ENCODE results near the gene PROCR. TPM values are rescaled to one million over a fixed set of nuclear protein-coding genes. Genes with fewer than 3 reads are reported as not detected.
A peak's percentile ranks its signal among the peaks of the same experiment; 100 is the strongest.

Gene PROCR
- total and polyA plus RNA-seq, 9 of the 15 experiments (the other 6 are each of a cell fraction or from before 2014, with no cell fraction given): 1.6 to 7.1 (median 4.0) TPM

DNA sequence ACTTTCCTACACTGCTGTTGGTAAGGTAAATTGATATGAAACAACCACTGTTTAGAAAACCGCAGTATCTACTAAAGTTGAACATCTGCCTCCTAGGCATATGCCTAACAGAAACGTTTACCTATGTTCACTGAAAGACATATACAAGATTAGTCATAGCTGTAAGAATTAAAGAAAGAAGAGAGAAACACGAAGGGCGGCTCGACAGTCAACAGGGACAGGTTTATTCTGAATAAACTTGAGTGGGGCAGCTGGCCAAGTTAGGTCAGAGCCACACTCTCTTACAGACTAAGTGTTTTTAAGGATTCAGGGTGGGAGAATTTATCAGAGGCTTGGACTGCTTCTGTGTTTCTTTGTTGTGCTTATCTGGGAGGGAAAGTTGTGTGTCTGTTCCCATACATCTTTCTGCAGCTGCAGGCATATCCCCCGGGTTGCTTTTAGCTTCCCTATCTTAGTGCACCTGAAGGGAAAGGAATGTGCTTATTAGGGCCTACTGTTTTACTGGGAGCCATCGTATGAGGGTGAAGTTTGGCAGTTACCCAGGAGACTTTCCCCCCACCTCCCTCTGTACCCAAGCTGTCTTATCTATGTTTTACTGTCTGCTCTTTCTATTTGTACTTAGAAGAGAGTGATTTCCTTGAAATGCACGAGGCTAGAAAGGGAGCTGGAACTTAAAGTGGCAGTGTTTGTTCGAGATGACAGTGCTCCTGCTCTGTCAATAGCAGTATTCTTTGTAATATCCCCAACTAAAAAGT is 20.4 kb downstream of the PROCR start:
- no TSS peak for BruUV-seq (replicated peaks)
- peak overlapping the region; percentile 56 for H3K4me2 ChIP-seq (ENCODE audit: insufficient read depth, low read length)
- ChIA-PET CTCF (ENCODE audit: low intra/inter-chr PET ratio) (no interaction called here), POLR2A (interaction anchor here (0.6 to 1.3 kb wide), 3 partner anchors 10 to 47 kb away, joined by 3 to 4 read pairs (median 3); no protein-coding TSS in a partner anchor)
- H3K27ac ChIP-seq (ENCODE audit: extremely low read depth, low read depth, low read length): peak overlapping the region; percentile 75
- no peaks in the 10 kb centered on the region for H3K27me3 ChIP-seq (ENCODE audit: control insufficient read depth in 2 of 2, insufficient read depth in 2 of 2, low read length in 2 of 2)
- H2AFZ ChIP-seq (ENCODE audit: low read depth, low read length): peak overlapping the region; percentile 22
- DNase-seq (ENCODE audit: extremely low read depth in 1 of 4, low spot score in 3 of 4) (peak in 2 of 4 experiments; percentile 66 to 91), ATAC-seq (peak; percentile 80), FAIRE-seq (peak; percentile 91)
- no peaks in the 10 kb centered on the region for H3K79me2 ChIP-seq (ENCODE audit: control insufficient read depth, insufficient read depth, low read length)
- H3K9me3 ChIP-seq (replicated peaks; ENCODE audit: control insufficient read depth, insufficient read depth, low read depth, low read length): peaks cover 9% of the 10 kb centered on the region
- WGBS (ENCODE audit: insufficient coverage, low coverage, missing lambda C conversion rate): 2% methylated on average over 8 of the region's 9 CpGs
- in situ Hi-C loops (cut with MboI) (loop anchor here (5.0 kb wide), 1 partner anchor 45 kb away; the partner anchor contains the start of gene EDEM2), intact Hi-C loops (cut with micrococcal nuclease) (loop anchor here (1.0 kb wide), 1 partner anchor 45 kb away; the partner anchor contains the start of gene EDEM2)
- H4K20me1 ChIP-seq (replicated peaks; ENCODE audit: control insufficient read depth, insufficient read depth, low read length): no peaks in the 10 kb centered on the region
- H3K9me1 ChIP-seq (ENCODE audit: control insufficient read depth, insufficient read depth, low read length): no peaks in the 10 kb centered on the region
- no peaks in the 10 kb centered on the region for H3K36me3 ChIP-seq (ENCODE audit: control insufficient read depth, insufficient read depth, low read length)
- H3K4me1 ChIP-seq (replicated peaks in 1 of 2; ENCODE audit: control insufficient read depth in 2 of 2, insufficient read depth in 2 of 2, low read length in 2 of 2): peaks cover 22 to 29% of the 10 kb centered on the region in 2 experiments
- H3K4me3 ChIP-seq: no peak overlapping the region
- H3K9ac ChIP-seq (ENCODE audit: insufficient read depth in 1 of 2, low read depth in 2 of 2, low read length in 2 of 2): 0 out of 4 replicates have a peak overlapping the region, but pooled peaks of 1 of the 2 experiments have one; percentile 10
- peak in 1 of 2 experiments; percentile 75; a peak in 1 of 4 replicates for TF ChIP-seq TEAD1 (CRISPR knock-in tag; IDR thresholded peaks at IDR 0.05)
- no peak for TF ChIP-seq SLC30A9 (CRISPR knock-in tag; IDR thresholded peaks at IDR 0.05)
- TF ChIP-seq TSC22D4 (tag; IDR thresholded peaks at IDR 0.05): no peak
- TF ChIP-seq ZKSCAN8 (CRISPR knock-in tag; IDR thresholded peaks at IDR 0.05): 0 out of 2 replicates have a peak, but pooled peaks have one; percentile 53
- TF ChIP-seq ZNF134 (CRISPR knock-in tag; conservative IDR thresholded peaks at IDR 0.05): no peak
- no peak for TF ChIP-seq ZNF263 (CRISPR knock-in tag; IDR thresholded peaks at IDR 0.05; ENCODE audit: borderline replicate concordance)
- peak; percentile 40; the same call in 1 of the 2 replicates for TF ChIP-seq ZNF274 (IDR thresholded peaks at IDR 0.05; ENCODE audit: borderline replicate concordance, low read depth, low read length)
- peak in 1 of 2 experiments; percentile 60; a peak in 1 of 4 replicates for TF ChIP-seq TBL1XR1 (IDR thresholded peaks at IDR 0.05; ENCODE audit: low read length in 2 of 2)
- TF ChIP-seq ARID1B (IDR thresholded peaks at IDR 0.05): peak; percentile 88
- TF ChIP-seq CBX3 (IDR thresholded peaks at IDR 0.05; ENCODE audit: borderline replicate concordance in 1 of 2, low read length in 2 of 2): peak in 1 of 2 experiments; percentile 41; a peak in 1 of 3 replicates
- TF ChIP-seq KLF16 (IDR thresholded peaks at IDR 0.05): peak; percentile 75
- TF ChIP-seq, protein P1, sequence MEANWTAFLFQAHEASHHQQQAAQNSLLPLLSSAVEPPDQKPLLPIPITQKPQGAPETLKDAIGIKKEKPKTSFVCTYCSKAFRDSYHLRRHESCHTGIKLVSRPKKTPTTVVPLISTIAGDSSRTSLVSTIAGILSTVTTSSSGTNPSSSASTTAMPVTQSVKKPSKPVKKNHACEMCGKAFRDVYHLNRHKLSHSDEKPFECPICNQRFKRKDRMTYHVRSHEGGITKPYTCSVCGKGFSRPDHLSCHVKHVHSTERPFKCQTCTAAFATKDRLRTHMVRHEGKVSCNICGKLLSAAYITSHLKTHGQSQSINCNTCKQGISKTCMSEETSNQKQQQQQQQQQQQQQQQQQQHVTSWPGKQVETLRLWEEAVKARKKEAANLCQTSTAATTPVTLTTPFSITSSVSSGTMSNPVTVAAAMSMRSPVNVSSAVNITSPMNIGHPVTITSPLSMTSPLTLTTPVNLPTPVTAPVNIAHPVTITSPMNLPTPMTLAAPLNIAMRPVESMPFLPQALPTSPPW (CRISPR knock-in tag; IDR thresholded peaks at IDR 0.05): peak; percentile 79
- peak; percentile 67 for TF ChIP-seq ADNP (tag; IDR thresholded peaks at IDR 0.05)
- TF ChIP-seq FOSL1 (tag; conservative IDR thresholded peaks at IDR 0.05): peak; percentile 53
- peak; percentile 36; the same call in 1 of the 2 replicates for TF ChIP-seq RFX1 (IDR thresholded peaks at IDR 0.05)
- peak in 1 of 2 experiments; percentile 47 for TF ChIP-seq NCOA2 (IDR thresholded peaks at IDR 0.05; ENCODE audit: partially characterized antibody in 2 of 2)
- peak; percentile 80 to 86 for TF ChIP-seq KDM1A (IDR thresholded peaks at IDR 0.05)
- peak; percentile 72 for TF ChIP-seq STAT5A (IDR thresholded peaks at IDR 0.05; ENCODE audit: borderline replicate concordance, low read length)
- no peak for TF ChIP-seq ATF1 (CRISPR knock-in tag; IDR thresholded peaks at IDR 0.05)
- peak; percentile 32; the same call in 1 of the 2 replicates for TF ChIP-seq ATF1 (tag; IDR thresholded peaks at IDR 0.05)
- TF ChIP-seq BRD9 (IDR thresholded peaks at IDR 0.05; ENCODE audit: low read depth, partially characterized antibody): no peak
- TF ChIP-seq TAF9B (IDR thresholded peaks at IDR 0.05; ENCODE audit: partially characterized antibody): peak; percentile 31
